ENCODE data around the gene TP53I3.
"Not testable (repeated sequence)": the region's sequence is repeated elsewhere in the genome, so short reads cannot be mapped to it uniquely, and the experiment has no call there.

TP53I3 gene

GRCh38 chr2:24084386-24085199, at the start of gene TP53I3:
TP53I3 (minus strand) TSS chr2:24084834; CDS start chr2:24084326, 508 bp downstream.
- peak; percentile 98 for DNase-seq (ENCODE audit: low read depth, low spot score)

GRCh38 chr2:24132543-24132942, 47.9 kb upstream of the TP53I3 start:
- DNase-seq (ENCODE audit: low read depth, low spot score), result no peak

GRCh38 chr2:24125956-24126355, 41.3 kb upstream of the TP53I3 start:
- DNase-seq (ENCODE audit: low read depth, low spot score), result no peak

- DNase-seq (ENCODE audit: low read depth, low spot score), result no peak
Measured at GRCh38 chr2:24123922-24124580, 39.4 kb upstream of the TP53I3 start.

- DNase-seq (ENCODE audit: low read depth, low spot score), result peak; percentile 80
Measured at GRCh38 chr2:24123195-24123921, 38.7 kb upstream of the TP53I3 start, which contains the start of the genes FAM228B and PFN4. FAM228B (plus strand) TSS chr2:24123469; CDS start chr2:24124362, 893 bp downstream. PFN4 (minus strand) TSS chr2:24123334; CDS start chr2:24122535, 799 bp downstream.

GRCh38 chr2:24122366-24123194, 37.9 kb upstream of the TP53I3 start:
- no peak for DNase-seq (ENCODE audit: low read depth, low spot score)

DNA sequence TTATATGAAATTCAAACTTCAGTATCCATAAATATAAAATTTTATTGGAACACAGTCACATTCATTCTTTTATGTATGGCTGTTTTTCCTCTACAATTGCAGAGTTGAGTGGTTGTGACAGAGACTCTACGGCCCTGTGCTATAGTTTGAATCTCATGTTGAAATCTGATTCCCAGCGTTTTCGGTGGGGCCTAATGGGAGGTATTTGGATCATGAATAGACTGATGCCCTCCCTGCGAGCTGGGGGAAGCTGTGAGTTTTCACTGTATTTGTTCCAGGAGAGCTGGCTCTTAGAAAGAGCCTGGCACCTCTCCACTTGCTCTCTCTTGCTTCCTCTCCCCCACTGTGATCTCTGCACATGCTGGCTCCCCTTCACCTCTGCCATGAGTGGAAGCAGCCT, 36.8 kb upstream of the TP53I3 start:
- DNase-seq (ENCODE audit: low read depth, low spot score), result no peak

- DNase-seq (ENCODE audit: low read depth, low spot score), result no peak
Measured at GRCh38 chr2:24121066-24121465, 36.4 kb upstream of the TP53I3 start.

GRCh38 chr2:24117902-24118301, 33.3 kb upstream of the TP53I3 start:
- no peak for DNase-seq (ENCODE audit: low read depth, low spot score)

- no peak for DNase-seq (ENCODE audit: low read depth, low spot score)
Measured at GRCh38 chr2:24115057-24115456, 30.4 kb upstream of the TP53I3 start.

GRCh38 chr2:24111407-24111901, 26.8 kb upstream of the TP53I3 start:
- DNase-seq (ENCODE audit: low read depth, low spot score), result no peak

DNA sequence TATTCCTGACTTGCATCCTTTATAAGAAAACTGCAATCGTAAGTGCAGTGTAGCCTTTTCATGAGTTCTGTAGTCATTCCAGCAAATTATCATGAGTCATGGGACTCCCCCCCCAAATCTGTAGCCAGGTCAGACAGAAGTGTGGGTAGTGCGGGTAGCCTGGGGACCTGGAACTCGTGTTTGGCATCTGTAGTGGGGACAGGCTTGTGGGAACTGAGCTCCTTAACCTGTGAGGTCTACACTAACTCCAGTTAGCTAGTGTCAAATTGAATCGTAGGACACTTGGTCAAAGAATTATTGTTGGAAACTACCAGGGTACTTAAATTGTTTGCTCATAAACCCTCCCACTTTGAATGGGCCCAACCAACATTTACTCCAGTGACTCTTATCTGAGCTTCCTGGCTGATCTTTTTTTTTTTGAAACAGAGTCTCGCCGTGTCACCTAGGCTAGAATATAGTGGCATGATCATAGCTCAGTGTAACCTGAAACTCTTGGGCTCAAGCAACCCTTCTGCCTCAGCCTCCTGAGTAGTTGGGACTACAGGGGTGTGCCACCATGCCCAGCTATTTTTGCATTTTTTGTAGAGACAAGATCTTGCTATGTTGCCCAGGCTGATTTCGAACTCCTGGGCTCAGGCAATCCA, 26.1 kb upstream of the TP53I3 start:
- DNase-seq (ENCODE audit: low read depth, low spot score), result no peak

DNA sequence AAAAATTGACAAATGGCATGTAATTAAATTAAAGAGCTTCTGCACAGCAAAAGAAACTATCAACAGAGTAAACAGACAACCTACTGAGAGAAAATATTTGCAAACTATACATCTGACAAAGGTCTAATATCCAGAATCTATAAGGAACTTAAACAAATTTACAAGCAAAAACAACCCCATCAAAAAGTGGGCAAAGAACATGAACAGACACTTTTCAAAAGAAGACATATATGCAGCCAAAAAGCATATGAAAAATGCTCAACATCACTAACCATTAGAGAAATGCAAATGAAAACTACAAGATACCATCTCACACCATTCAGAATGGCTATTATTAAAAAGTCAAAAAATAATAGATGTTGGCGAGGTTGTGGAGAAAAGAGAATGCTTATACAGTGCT, 24.8 kb upstream of the TP53I3 start:
- DNase-seq (ENCODE audit: low read depth, low spot score), result not testable (repeated sequence)

- DNase-seq (ENCODE audit: low read depth, low spot score), result no peak
Measured at GRCh38 chr2:24107336-24107735, 22.7 kb upstream of the TP53I3 start.

DNA sequence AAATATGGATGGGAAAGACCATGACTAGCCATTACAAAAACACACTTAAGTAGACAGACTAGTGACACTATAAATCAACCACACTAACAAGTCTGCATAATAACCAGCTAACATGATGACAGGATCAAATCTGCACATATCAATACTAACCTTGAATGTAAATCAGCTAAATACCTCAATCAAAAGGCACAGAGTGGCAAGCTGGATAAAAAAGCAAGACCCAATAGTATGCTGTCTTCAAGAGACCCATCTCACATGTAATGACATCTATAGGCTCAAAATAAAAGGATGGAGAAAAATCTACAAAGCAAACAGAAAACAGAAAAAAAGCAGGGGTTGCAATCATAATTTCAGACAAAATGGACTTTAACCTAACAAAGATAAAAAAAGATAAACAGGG, 22.2 kb upstream of the TP53I3 start:
- no peak for DNase-seq (ENCODE audit: low read depth, low spot score)

DNA sequence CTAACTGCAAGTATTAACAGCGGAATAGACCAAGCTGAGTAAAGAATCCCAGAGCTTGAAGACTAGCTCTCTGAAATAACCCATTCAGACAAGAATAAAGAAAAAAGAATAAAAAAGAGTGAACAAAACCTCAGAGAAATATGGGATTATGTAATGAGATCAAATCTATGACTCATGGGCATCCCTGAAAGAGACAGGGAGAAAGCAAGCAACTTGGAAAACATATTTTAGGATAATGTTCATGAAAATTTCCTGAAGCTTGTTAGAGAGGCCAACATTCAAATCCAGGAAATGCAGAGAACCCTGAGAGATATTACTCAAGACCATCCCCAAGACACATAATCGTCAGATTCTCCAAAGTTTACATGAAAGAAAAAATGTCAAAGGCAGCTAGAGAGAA, 21.2 kb upstream of the TP53I3 start:
- DNase-seq (ENCODE audit: low read depth, low spot score), result no peak

GRCh38 chr2:24104906-24105305, 20.3 kb upstream of the TP53I3 start:
- no peak for DNase-seq (ENCODE audit: low read depth, low spot score)

DNA sequence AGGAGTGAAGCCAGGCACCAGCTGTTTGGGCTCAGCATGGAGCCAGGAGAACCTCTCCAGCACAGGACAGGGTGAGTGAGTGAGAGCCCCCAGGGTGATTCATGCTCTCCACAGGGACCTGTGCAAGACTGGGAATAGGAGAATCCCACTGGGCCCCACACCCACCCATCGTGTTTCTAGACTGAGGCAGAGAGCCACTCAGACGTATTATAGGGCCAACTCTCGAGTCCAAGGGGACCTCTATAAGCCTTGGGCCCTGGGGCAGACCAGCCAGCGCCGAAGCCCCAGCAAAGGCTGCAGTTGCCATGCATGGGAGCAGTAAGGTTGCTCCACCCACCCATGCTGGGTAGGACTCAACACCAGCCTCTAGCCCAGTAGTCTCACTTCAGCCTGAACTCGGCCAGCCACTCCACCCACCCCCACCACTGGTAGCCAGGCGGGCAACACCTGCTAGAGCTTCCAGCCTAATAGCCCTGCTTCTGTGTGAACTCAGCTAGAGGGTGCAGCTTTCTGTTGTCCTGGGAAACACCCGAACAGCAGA, 19.5 kb upstream of the TP53I3 start:
- DNase-seq (ENCODE audit: low read depth, low spot score), result no peak

- no peak for DNase-seq (ENCODE audit: low read depth, low spot score)
Measured at GRCh38 chr2:24102677-24103076, 18.0 kb upstream of the TP53I3 start.

GRCh38 chr2:24101992-24102391, 17.4 kb upstream of the TP53I3 start:
- no peak for DNase-seq (ENCODE audit: low read depth, low spot score)
